GM18873 (cell line): ENCODE data around the gene RBMS3.
"Not testable (repeated sequence)": the region's sequence is repeated elsewhere in the genome, so short reads cannot be mapped to it uniquely, and the experiment has no call there.

ENCODE experiments used
- ATAC-seq: cut with Tn5 transposase; IDR thresholded peaks from one replicate; pipeline ENCODE4 v1.9.1; 2021; ENCODE audit warnings: mild to moderate bottlenecking, moderate library complexity, moderate number of reproducible peaks; ENCODE audit not compliant: unreplicated experiment, low FRiP score

RBMS3 gene

GRCh38 chr3:29307295-29307694 is 26.4 kb downstream of the RBMS3 start:
- ATAC-seq: no peak

- no peak for ATAC-seq
Measured at GRCh38 chr3:29310865-29311264, 30.0 kb downstream of the RBMS3 start.

- ATAC-seq: no peak
Measured at GRCh38 chr3:29311795-29312194, 30.9 kb downstream of the RBMS3 start.

- no peak for ATAC-seq
Measured at GRCh38 chr3:29312395-29312794, 31.5 kb downstream of the RBMS3 start.

- ATAC-seq: no peak
Measured at GRCh38 chr3:29312960-29313452, 32.1 kb downstream of the RBMS3 start.

- ATAC-seq: no peak
Measured at GRCh38 chr3:29313981-29314726, 33.3 kb downstream of the RBMS3 start.

GRCh38 chr3:29314727-29315088 is 33.8 kb downstream of the RBMS3 start:
- ATAC-seq: no peak

GRCh38 chr3:29317659-29318173 is 36.8 kb downstream of the RBMS3 start:
- no peak for ATAC-seq

GRCh38 chr3:29318251-29318650 is 37.4 kb downstream of the RBMS3 start:
- ATAC-seq: no peak

- peak; percentile 66 for ATAC-seq
Measured at GRCh38 chr3:29319262-29319661, 38.4 kb downstream of the RBMS3 start.

- no peak for ATAC-seq
Measured at GRCh38 chr3:29319798-29320197, 38.9 kb downstream of the RBMS3 start.

GRCh38 chr3:29322586-29322985 is 41.7 kb downstream of the RBMS3 start:
- no peak for ATAC-seq

- peak; percentile 96 for ATAC-seq
Measured at GRCh38 chr3:29324180-29324651, 43.3 kb downstream of the RBMS3 start.

GRCh38 chr3:29326540-29326939 is 45.7 kb downstream of the RBMS3 start:
- not testable (repeated sequence) for ATAC-seq

- no peak for ATAC-seq
Measured at GRCh38 chr3:29329986-29330890, 49.4 kb downstream of the RBMS3 start.

GRCh38 chr3:29331035-29331434 is 50.2 kb downstream of the RBMS3 start:
- ATAC-seq: no peak

GRCh38 chr3:29331456-29332194 is 50.8 kb downstream of the RBMS3 start:
- ATAC-seq: no peak

- ATAC-seq: no peak
Measured at GRCh38 chr3:29332195-29332637, 51.3 kb downstream of the RBMS3 start.

GRCh38 chr3:29333576-29333975 is 52.7 kb downstream of the RBMS3 start:
- ATAC-seq: no peak

GRCh38 chr3:29334706-29335105 is 53.8 kb downstream of the RBMS3 start:
- no peak for ATAC-seq
